HL-60 (cell line): ENCODE results near the gene CACNA2D3.

ENCODE experiments used
- DNase-seq, 2 experiments: peaks; one replicate each; pipeline ENCODE4 v3.0.0-alpha.2; 2010 to 2020; ENCODE audit warnings: low read depth in 1 of 2, low spot score in 1 of 2
- H3K27ac ChIP-seq: fragments of 250-450 bp; sonication (Bioruptor Pico); replicated peaks from 2 replicates; pipeline ENCODE4 v1.5.1; 2020; ENCODE audit warnings: mild to moderate bottlenecking, moderate library complexity
- H3K27me3 ChIP-seq: fragments of 250-450 bp; sonication (Bioruptor Pico); 2 replicates; pipeline ENCODE4 v1.5.1; 2021; ENCODE audit warnings: mild to moderate bottlenecking, moderate library complexity; ENCODE audit not compliant: insufficient read depth, poor library complexity, severe bottlenecking
- H3K4me3 ChIP-seq: replicated peaks from 2 replicates; pipeline ENCODE4 v1.5.1; 2011; ENCODE audit warnings: mild to moderate bottlenecking, control low read depth, low read length; ENCODE audit not compliant: insufficient read depth
- GABPA ChIP-seq: IDR thresholded peaks from 2 replicates; pipeline ENCODE4 v1.6.1; 2012; ENCODE audit warnings: low read depth
- POLR2AphosphoS5 ChIP-seq: IDR thresholded peaks from 2 replicates; pipeline ENCODE4 v1.6.1; 2012; ENCODE audit warnings: low read depth
- SPI1 ChIP-seq: IDR thresholded peaks from 2 replicates; pipeline ENCODE4 v1.6.1; 2012; ENCODE audit warnings: low read depth, mild to moderate bottlenecking, borderline replicate concordance
- TF ChIP-seq, protein P1 (sequence below): IDR thresholded peaks from one replicate; pipeline ENCODE4 v1.5.1; 2011; ENCODE audit warnings: low read length, control low read depth, inconsistent platforms; ENCODE audit not compliant: insufficient read depth
- TF ChIP-seq, protein P2 (sequence below): IDR thresholded peaks from 2 replicates; pipeline ENCODE4 v1.6.1; 2012; ENCODE audit warnings: low read depth; ENCODE audit not compliant: insufficient replicate concordance

CACNA2D3 gene

DNA sequence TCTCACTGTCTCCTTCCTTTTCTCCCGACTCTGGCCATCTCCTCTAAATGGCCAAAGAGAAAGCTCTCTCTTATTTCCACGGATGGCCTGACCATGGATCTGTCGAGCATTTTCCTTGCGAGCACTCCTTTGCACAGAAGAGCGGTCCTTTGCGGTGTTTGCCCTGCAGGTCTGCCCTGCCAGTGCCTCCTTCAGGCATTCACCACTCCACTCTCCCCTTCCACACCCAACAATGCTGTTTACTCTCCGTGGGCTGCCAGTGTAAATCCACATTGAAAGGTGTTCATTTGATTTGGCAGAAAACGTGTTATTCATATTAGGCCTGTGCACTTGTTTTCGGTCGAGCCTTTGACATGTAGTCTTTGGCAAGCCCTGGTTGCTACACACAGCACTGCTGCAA is 49.6 kb downstream of the CACNA2D3 start:
- H3K27me3 ChIP-seq: no peaks in the 10 kb centered on the region
- TF ChIP-seq SPI1: no peak
- TF ChIP-seq, protein P1, sequence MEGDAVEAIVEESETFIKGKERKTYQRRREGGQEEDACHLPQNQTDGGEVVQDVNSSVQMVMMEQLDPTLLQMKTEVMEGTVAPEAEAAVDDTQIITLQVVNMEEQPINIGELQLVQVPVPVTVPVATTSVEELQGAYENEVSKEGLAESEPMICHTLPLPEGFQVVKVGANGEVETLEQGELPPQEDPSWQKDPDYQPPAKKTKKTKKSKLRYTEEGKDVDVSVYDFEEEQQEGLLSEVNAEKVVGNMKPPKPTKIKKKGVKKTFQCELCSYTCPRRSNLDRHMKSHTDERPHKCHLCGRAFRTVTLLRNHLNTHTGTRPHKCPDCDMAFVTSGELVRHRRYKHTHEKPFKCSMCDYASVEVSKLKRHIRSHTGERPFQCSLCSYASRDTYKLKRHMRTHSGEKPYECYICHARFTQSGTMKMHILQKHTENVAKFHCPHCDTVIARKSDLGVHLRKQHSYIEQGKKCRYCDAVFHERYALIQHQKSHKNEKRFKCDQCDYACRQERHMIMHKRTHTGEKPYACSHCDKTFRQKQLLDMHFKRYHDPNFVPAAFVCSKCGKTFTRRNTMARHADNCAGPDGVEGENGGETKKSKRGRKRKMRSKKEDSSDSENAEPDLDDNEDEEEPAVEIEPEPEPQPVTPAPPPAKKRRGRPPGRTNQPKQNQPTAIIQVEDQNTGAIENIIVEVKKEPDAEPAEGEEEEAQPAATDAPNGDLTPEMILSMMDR: no peak
- TF ChIP-seq POLR2AphosphoS5: no peak
- TF ChIP-seq GABPA: no peak
- TF ChIP-seq, protein P2, sequence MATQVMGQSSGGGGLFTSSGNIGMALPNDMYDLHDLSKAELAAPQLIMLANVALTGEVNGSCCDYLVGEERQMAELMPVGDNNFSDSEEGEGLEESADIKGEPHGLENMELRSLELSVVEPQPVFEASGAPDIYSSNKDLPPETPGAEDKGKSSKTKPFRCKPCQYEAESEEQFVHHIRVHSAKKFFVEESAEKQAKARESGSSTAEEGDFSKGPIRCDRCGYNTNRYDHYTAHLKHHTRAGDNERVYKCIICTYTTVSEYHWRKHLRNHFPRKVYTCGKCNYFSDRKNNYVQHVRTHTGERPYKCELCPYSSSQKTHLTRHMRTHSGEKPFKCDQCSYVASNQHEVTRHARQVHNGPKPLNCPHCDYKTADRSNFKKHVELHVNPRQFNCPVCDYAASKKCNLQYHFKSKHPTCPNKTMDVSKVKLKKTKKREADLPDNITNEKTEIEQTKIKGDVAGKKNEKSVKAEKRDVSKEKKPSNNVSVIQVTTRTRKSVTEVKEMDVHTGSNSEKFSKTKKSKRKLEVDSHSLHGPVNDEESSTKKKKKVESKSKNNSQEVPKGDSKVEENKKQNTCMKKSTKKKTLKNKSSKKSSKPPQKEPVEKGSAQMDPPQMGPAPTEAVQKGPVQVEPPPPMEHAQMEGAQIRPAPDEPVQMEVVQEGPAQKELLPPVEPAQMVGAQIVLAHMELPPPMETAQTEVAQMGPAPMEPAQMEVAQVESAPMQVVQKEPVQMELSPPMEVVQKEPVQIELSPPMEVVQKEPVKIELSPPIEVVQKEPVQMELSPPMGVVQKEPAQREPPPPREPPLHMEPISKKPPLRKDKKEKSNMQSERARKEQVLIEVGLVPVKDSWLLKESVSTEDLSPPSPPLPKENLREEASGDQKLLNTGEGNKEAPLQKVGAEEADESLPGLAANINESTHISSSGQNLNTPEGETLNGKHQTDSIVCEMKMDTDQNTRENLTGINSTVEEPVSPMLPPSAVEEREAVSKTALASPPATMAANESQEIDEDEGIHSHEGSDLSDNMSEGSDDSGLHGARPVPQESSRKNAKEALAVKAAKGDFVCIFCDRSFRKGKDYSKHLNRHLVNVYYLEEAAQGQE: no peak
- DNase-seq: no peak
- H3K27ac ChIP-seq: no peak overlapping the region
- H3K4me3 ChIP-seq: no peak overlapping the region

DNA sequence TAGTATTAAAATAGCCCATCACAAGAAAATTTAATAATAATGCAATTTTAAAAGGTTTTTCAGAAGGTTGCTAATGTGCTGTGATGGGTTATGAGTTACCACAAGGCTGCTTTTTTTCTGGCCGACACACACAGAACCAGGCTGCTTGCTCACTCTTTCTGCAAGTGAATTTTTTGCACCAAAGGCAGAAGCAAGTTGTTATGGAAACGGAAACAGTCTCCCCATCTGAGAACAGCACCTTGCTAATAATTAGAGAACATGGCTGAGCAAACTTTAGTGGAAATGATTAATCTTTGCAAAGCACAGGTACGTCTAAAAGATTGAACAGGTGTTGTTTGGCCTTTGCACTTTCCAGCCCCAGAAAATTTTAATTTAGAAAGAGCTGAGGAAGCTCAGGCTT is 51.0 kb downstream of the CACNA2D3 start:
- H3K27me3 ChIP-seq: no peaks in the 10 kb centered on the region
- H3K4me3 ChIP-seq: no peak overlapping the region
- no peak overlapping the region for H3K27ac ChIP-seq
- DNase-seq: no peak
- no peak for TF ChIP-seq GABPA
- TF ChIP-seq, protein P1: no peak
- TF ChIP-seq SPI1: no peak
- TF ChIP-seq, protein P2: no peak
- no peak for TF ChIP-seq POLR2AphosphoS5

DNA sequence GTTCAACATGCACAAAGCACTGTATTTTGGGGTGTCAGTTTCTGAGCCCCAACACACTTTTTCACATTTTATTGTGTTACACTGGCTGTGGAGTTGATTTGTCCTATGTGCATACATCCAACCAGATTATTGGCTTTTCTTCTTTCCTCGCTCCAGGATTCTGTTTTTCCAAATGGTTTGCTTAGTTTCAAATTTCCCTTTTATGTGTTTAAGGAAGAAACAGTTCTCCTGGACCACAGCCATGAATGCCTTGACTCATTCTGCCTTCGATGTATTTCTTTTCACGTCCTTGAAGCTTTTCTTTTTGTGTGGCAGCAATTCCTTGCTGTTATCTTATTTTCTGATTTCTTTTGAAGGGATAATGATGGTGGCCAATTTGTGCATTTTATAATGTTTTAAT is 53.8 kb downstream of the CACNA2D3 start:
- TF ChIP-seq, protein P1: no peak
- H3K27me3 ChIP-seq: no peaks in the 10 kb centered on the region
- H3K27ac ChIP-seq: no peak overlapping the region
- no peak for DNase-seq
- H3K4me3 ChIP-seq: no peak overlapping the region

DNA sequence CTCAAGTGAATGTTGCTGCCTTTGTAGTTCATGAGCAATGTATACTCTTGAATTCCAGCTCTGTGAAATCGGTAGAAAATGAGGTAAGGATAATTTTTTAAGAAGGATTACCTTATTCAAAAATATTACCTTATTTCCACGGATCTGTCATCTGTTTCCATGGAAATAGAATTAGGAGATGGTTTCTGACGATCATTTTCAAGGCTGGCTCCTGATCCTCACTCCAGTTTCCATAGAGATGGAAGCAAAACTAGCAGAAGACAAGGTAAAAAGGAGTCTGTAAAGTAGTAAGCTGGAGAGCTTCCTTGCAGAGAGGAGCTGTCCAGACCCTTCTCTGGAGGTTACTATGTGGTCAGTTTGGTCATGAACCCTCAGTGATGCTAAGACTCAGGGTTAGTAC is 55.5 kb downstream of the CACNA2D3 start:
- no peaks in the 10 kb centered on the region for H3K27me3 ChIP-seq
- no peak overlapping the region for H3K4me3 ChIP-seq
- no peak for DNase-seq
- TF ChIP-seq, protein P1: no peak
- TF ChIP-seq POLR2AphosphoS5 (no peak), SPI1 (no peak), GABPA (no peak)
- TF ChIP-seq, protein P2: no peak
- no peak overlapping the region for H3K27ac ChIP-seq
